ENCODE measurements around the gene AKAP13. TPM values are rescaled to one million over a fixed set of nuclear protein-coding genes. Genes with fewer than 3 reads are reported as not detected.

Gene AKAP13
- total RNA-seq, 2 experiments from 2014 or later, result 85.1 to 104 TPM

GRCh38 chr15:85684174-85684710 lies 303.8 kb downstream of the AKAP13 start:
- ATAC-seq, result no peak
- no peak for DNase-seq
- no peaks in the 10 kb centered on the region for H3K9me3 Mint-ChIP-seq (ENCODE audit: low read depth)
- intact Hi-C loops (cut with DNase I, micrococcal nuclease), result no loop called here
- CTCF ChIA-PET, result no interaction called here
- H3K36me3 Mint-ChIP-seq (ENCODE audit: low read depth), result peaks cover 34% of the 10 kb centered on the region
- H3K4me1 Mint-ChIP-seq, result peaks cover 29% of the 10 kb centered on the region
- no peaks in the 10 kb centered on the region for H3K27me3 Mint-ChIP-seq
- POLR2A ChIA-PET, result no interaction called here
- H3K4me3 Mint-ChIP-seq, result no peak overlapping the region
- no peak overlapping the region for H3K27ac Mint-ChIP-seq

GRCh38 chr15:85685356-85685755 lies 305.0 kb downstream of the AKAP13 start:
- no peak for ATAC-seq
- Mint-ChIP-seq H3K27me3 (no peaks in the 10 kb centered on the region), H3K36me3 (ENCODE audit: low read depth) (peaks cover 36% of the 10 kb centered on the region), H3K27ac (no peak overlapping the region), H3K4me3 (no peak overlapping the region), H3K4me1 (peaks cover 38% of the 10 kb centered on the region), H3K9me3 (ENCODE audit: low read depth) (no peaks in the 10 kb centered on the region)
- no peak for DNase-seq
- intact Hi-C loops (cut with DNase I, micrococcal nuclease), result no loop called here
- ChIA-PET CTCF (no interaction called here), POLR2A (no interaction called here)

GRCh38 chr15:85687329-85687728 lies 306.9 kb downstream of the AKAP13 start:
- ATAC-seq (no peak), DNase-seq (no peak)
- peak overlapping the region; percentile 86 for H3K27ac Mint-ChIP-seq
- H3K4me3 Mint-ChIP-seq, result peak overlapping the region; percentile 8
- POLR2A ChIA-PET, result interaction anchor here (0.7 to 0.8 kb wide), 2 partner anchors 40 to 104 kb away, joined by 3 to 5 read pairs; no protein-coding TSS in a partner anchor
- intact Hi-C loops (cut with DNase I, micrococcal nuclease), result no loop called here
- no peaks in the 10 kb centered on the region for H3K9me3 Mint-ChIP-seq (ENCODE audit: low read depth)
- H3K27me3 Mint-ChIP-seq, result no peaks in the 10 kb centered on the region
- CTCF ChIA-PET, result interaction anchor here (0.7 kb wide), 1 partner anchor 33 kb away, joined by 3 read pairs; no protein-coding TSS in a partner anchor
- H3K36me3 Mint-ChIP-seq (ENCODE audit: low read depth), result peaks cover 40% of the 10 kb centered on the region
- H3K4me1 Mint-ChIP-seq, result peaks cover 57% of the 10 kb centered on the region

GRCh38 chr15:85688711-85689110 lies 308.3 kb downstream of the AKAP13 start:
- no peak for DNase-seq
- no peak for ATAC-seq
- Mint-ChIP-seq H3K4me1 (peaks cover 70% of the 10 kb centered on the region), H3K36me3 (ENCODE audit: low read depth) (peaks cover 44% of the 10 kb centered on the region), H3K9me3 (ENCODE audit: low read depth) (no peaks in the 10 kb centered on the region), H3K27me3 (no peaks in the 10 kb centered on the region), H3K27ac (peak overlapping the region; percentile 98), H3K4me3 (peak overlapping the region; percentile 78)
- CTCF ChIA-PET, result interaction anchor here (0.8 to 5.6 kb wide), 3 partner anchors 11 to 71 kb away, joined by 3 to 50 read pairs (median 6); no protein-coding TSS in a partner anchor
- intact Hi-C loops (cut with DNase I, micrococcal nuclease), result no loop called here
- POLR2A ChIA-PET, result interaction anchor here (2.0 to 3.7 kb wide), 2 partner anchors 19 to 106 kb away, joined by 10 to 18 read pairs; no protein-coding TSS in a partner anchor

GRCh38 chr15:85689729-85690128 lies 309.3 kb downstream of the AKAP13 start:
- CTCF ChIA-PET, result interaction anchor here (0.7 to 5.6 kb wide), 11 partner anchors 9 to 134 kb away, joined by 3 to 50 read pairs (median 3); no protein-coding TSS in a partner anchor
- peak overlapping the region; percentile 78 for H3K4me3 Mint-ChIP-seq
- intact Hi-C loops (cut with DNase I, micrococcal nuclease), result loop anchor here (1.0 to 5.0 kb wide), 5 partner anchors 13 to 105 kb away; no protein-coding TSS in a partner anchor
- H3K27me3 Mint-ChIP-seq, result no peaks in the 10 kb centered on the region
- POLR2A ChIA-PET, result interaction anchor here (0.6 to 3.7 kb wide), 6 partner anchors 13 to 107 kb away, joined by 3 to 18 read pairs (median 8); no protein-coding TSS in a partner anchor
- peaks cover 77% of the 10 kb centered on the region for H3K4me1 Mint-ChIP-seq
- ATAC-seq (peak; percentile 52), DNase-seq (peak; percentile 75)
- H3K27ac Mint-ChIP-seq, result peak overlapping the region; percentile 98
- peaks cover 45% of the 10 kb centered on the region for H3K36me3 Mint-ChIP-seq (ENCODE audit: low read depth)
- no peaks in the 10 kb centered on the region for H3K9me3 Mint-ChIP-seq (ENCODE audit: low read depth)

GRCh38 chr15:85690561-85691231 lies 310.3 kb downstream of the AKAP13 start:
- Mint-ChIP-seq H3K9me3 (ENCODE audit: low read depth) (no peaks in the 10 kb centered on the region), H3K27ac (peak overlapping the region; percentile 98), H3K4me1 (peaks cover 84% of the 10 kb centered on the region), H3K27me3 (no peaks in the 10 kb centered on the region), H3K4me3 (peak overlapping the region; percentile 78), H3K36me3 (ENCODE audit: low read depth) (peaks cover 51% of the 10 kb centered on the region)
- ChIA-PET POLR2A (interaction anchor here (0.6 to 3.7 kb wide), 12 partner anchors 12 to 279 kb away, joined by 3 to 18 read pairs (median 7); no protein-coding TSS in a partner anchor), CTCF (interaction anchor here (0.6 to 5.6 kb wide), 12 partner anchors 12 to 376 kb away, joined by 3 to 50 read pairs (median 3); no protein-coding TSS in a partner anchor)
- ATAC-seq (peak; percentile 80), DNase-seq (peak; percentile 75)
- intact Hi-C loops (cut with DNase I, micrococcal nuclease), result loop anchor here (1.0 to 5.0 kb wide), 5 partner anchors 12 to 106 kb away; no protein-coding TSS in a partner anchor

GRCh38 chr15:85691350-85692240 lies 311.2 kb downstream of the AKAP13 start:
- ChIA-PET POLR2A (interaction anchor here (0.6 to 3.7 kb wide), 9 partner anchors 12 to 109 kb away, joined by 3 to 31 read pairs (median 6); no protein-coding TSS in a partner anchor), CTCF (interaction anchor here (0.6 to 5.6 kb wide), 13 partner anchors 11 to 374 kb away, joined by 3 to 50 read pairs (median 4); no protein-coding TSS in a partner anchor)
- H3K27me3 Mint-ChIP-seq, result no peaks in the 10 kb centered on the region
- intact Hi-C loops (cut with DNase I, micrococcal nuclease), result loop anchor here in 1 of 2 experiments (5.0 kb wide), 1 partner anchor 44 kb away; no protein-coding TSS in a partner anchor
- peak overlapping the region; percentile 78 for H3K4me3 Mint-ChIP-seq
- H3K4me1 Mint-ChIP-seq, result peaks cover 77% of the 10 kb centered on the region
- H3K27ac Mint-ChIP-seq, result peak overlapping the region; percentile 98
- H3K36me3 Mint-ChIP-seq (ENCODE audit: low read depth), result peaks cover 50% of the 10 kb centered on the region
- DNase-seq, result peak; percentile 58
- ATAC-seq, result peak; percentile 31
- H3K9me3 Mint-ChIP-seq (ENCODE audit: low read depth), result no peaks in the 10 kb centered on the region

- intact Hi-C loops (cut with DNase I, micrococcal nuclease), result loop anchor here in 1 of 2 experiments (5.0 kb wide), 1 partner anchor 45 kb away; no protein-coding TSS in a partner anchor
- Mint-ChIP-seq H3K36me3 (ENCODE audit: low read depth) (peaks cover 46% of the 10 kb centered on the region), H3K27me3 (no peaks in the 10 kb centered on the region), H3K4me1 (peaks cover 72% of the 10 kb centered on the region), H3K4me3 (peak overlapping the region; percentile 78), H3K9me3 (ENCODE audit: low read depth) (no peaks in the 10 kb centered on the region), H3K27ac (peak overlapping the region; percentile 98)
- ChIA-PET CTCF (interaction anchor here (0.9 to 5.6 kb wide), 8 partner anchors 10 to 74 kb away, joined by 3 to 50 read pairs (median 4); no protein-coding TSS in a partner anchor), POLR2A (interaction anchor here (0.7 to 3.7 kb wide), 5 partner anchors 11 to 110 kb away, joined by 3 to 31 read pairs (median 8); no protein-coding TSS in a partner anchor)
- DNase-seq (no peak), ATAC-seq (no peak)
Measured at GRCh38 chr15:85692321-85692720, 311.9 kb downstream of the AKAP13 start.

GRCh38 chr15:85692873-85693272 lies 312.5 kb downstream of the AKAP13 start:
- Mint-ChIP-seq H3K27ac (peak overlapping the region; percentile 98), H3K36me3 (ENCODE audit: low read depth) (peaks cover 45% of the 10 kb centered on the region), H3K4me3 (peak overlapping the region; percentile 78), H3K4me1 (peaks cover 71% of the 10 kb centered on the region), H3K27me3 (no peaks in the 10 kb centered on the region), H3K9me3 (ENCODE audit: low read depth) (no peaks in the 10 kb centered on the region)
- intact Hi-C loops (cut with DNase I, micrococcal nuclease), result loop anchor here in 1 of 2 experiments (5.0 kb wide), 1 partner anchor 46 kb away; no protein-coding TSS in a partner anchor
- ChIA-PET CTCF (interaction anchor here (0.7 to 5.6 kb wide), 5 partner anchors 9 to 39 kb away, joined by 3 to 50 read pairs (median 4); no protein-coding TSS in a partner anchor), POLR2A (interaction anchor here (0.7 to 2.6 kb wide), 2 partner anchors 10 to 16 kb away, joined by 3 to 31 read pairs; no protein-coding TSS in a partner anchor)
- peak; percentile 34 for ATAC-seq
- DNase-seq, result peak; percentile 50

GRCh38 chr15:85693277-85693676 lies 312.9 kb downstream of the AKAP13 start:
- H3K4me1 Mint-ChIP-seq, result peaks cover 71% of the 10 kb centered on the region
- H3K9me3 Mint-ChIP-seq (ENCODE audit: low read depth), result no peaks in the 10 kb centered on the region
- ATAC-seq (no peak), DNase-seq (no peak)
- intact Hi-C loops (cut with DNase I, micrococcal nuclease), result loop anchor here in 1 of 2 experiments (5.0 kb wide), 1 partner anchor 46 kb away; no protein-coding TSS in a partner anchor
- ChIA-PET POLR2A (interaction anchor here (0.7 to 2.6 kb wide), 2 partner anchors 10 to 16 kb away, joined by 3 to 31 read pairs; no protein-coding TSS in a partner anchor), CTCF (interaction anchor here (0.7 to 5.6 kb wide), 4 partner anchors 9 to 39 kb away, joined by 3 to 50 read pairs (median 4); no protein-coding TSS in a partner anchor)
- no peaks in the 10 kb centered on the region for H3K27me3 Mint-ChIP-seq
- peak overlapping the region; percentile 98 for H3K27ac Mint-ChIP-seq
- peak overlapping the region; percentile 78 for H3K4me3 Mint-ChIP-seq
- peaks cover 46% of the 10 kb centered on the region for H3K36me3 Mint-ChIP-seq (ENCODE audit: low read depth)

Data from activated CD4-positive, alpha-beta T cell treated with anti-CD3 and anti-CD28 coated beads for 36 hours (primary cell).